ENCODE measurements around the gene LIPG. TPM values are rescaled to one million over a fixed set of nuclear protein-coding genes. Genes with fewer than 3 reads are reported as not detected.
"Not testable (repeated sequence)": the region's sequence is repeated elsewhere in the genome, so short reads cannot be mapped to it uniquely, and the experiment has no call there.

Gene LIPG
- polyA plus RNA-seq, 12 donors: 4.2 to 14.4 (median 4.8) TPM; not detected in 1

GRCh38 chr18:49569724-49570123, 7.9 kb downstream of the LIPG start:
- no peak for DNase-seq

- no peak for DNase-seq
Observed at GRCh38 chr18:49570836-49571235, 9.0 kb downstream of the LIPG start.

GRCh38 chr18:49572611-49573345, 10.9 kb downstream of the LIPG start:
- no peak for DNase-seq

- no peak for DNase-seq
Observed at GRCh38 chr18:49573835-49574234, 12.0 kb downstream of the LIPG start.

GRCh38 chr18:49579041-49579440, 17.2 kb downstream of the LIPG start:
- not testable (repeated sequence) for DNase-seq

GRCh38 chr18:49579583-49579982, 17.7 kb downstream of the LIPG start:
- not testable (repeated sequence) for DNase-seq

- DNase-seq: no peak
Observed at GRCh38 chr18:49580279-49580678, 18.4 kb downstream of the LIPG start.

GRCh38 chr18:49581371-49581770, 19.5 kb downstream of the LIPG start:
- DNase-seq: no peak

- DNase-seq: no peak
Observed at GRCh38 chr18:49582579-49582978, 20.7 kb downstream of the LIPG start.

- DNase-seq: no peak
Observed at GRCh38 chr18:49584394-49584793, 22.5 kb downstream of the LIPG start.

- not testable (repeated sequence) for DNase-seq
Observed at GRCh38 chr18:49584951-49585350, 23.1 kb downstream of the LIPG start.

GRCh38 chr18:49585781-49586663, 24.2 kb downstream of the LIPG start:
- DNase-seq: no peak

GRCh38 chr18:49588171-49588570, 26.3 kb downstream of the LIPG start:
- no peak for DNase-seq

- no peak for DNase-seq
Observed at GRCh38 chr18:49588971-49589370, 27.1 kb downstream of the LIPG start.

- no peak for DNase-seq
Observed at GRCh38 chr18:49590608-49591007, 28.8 kb downstream of the LIPG start.

- DNase-seq: peak; percentile 11
Observed at GRCh38 chr18:49591271-49591670, 29.4 kb downstream of the LIPG start.

GRCh38 chr18:49591775-49592174, 29.9 kb downstream of the LIPG start:
- DNase-seq: no peak

GRCh38 chr18:49596687-49597086, 34.8 kb downstream of the LIPG start:
- no peak for DNase-seq

- no peak for DNase-seq
Observed at GRCh38 chr18:49597157-49597931, 35.5 kb downstream of the LIPG start.

- DNase-seq: no peak
Observed at GRCh38 chr18:49601211-49601610, 39.4 kb downstream of the LIPG start.

GRCh38 chr18:49608366-49609255, 46.8 kb downstream of the LIPG start:
- DNase-seq: no peak

Data from muscle of arm (tissue), 12 donors.